PC-9 (cell line): ENCODE data around the gene SLC1A4. TPM values are rescaled to one million over a fixed set of nuclear protein-coding genes. Genes with fewer than 3 reads are reported as not detected.
A peak's percentile ranks its signal among the peaks of the same experiment; 100 is the strongest.
"Not testable (repeated sequence)": the region's sequence is repeated elsewhere in the genome, so short reads cannot be mapped to it uniquely, and the experiment has no call there.

Source experiments
- BruUV-seq: library from RNA; stranded (reverse); fragments of 400-500 nt; replicated peaks from 2 replicates; lab custom pipeline; 2021; lab: Mats Ljungman, UMichigan
- CTCF ChIA-PET: fragments of 300-600 bp; sonication (Branson Sonifier 250); formaldehyde crosslinking; loops from one replicate; lab custom pipeline; 2022; ENCODE audit warnings: antibody characterized with exemption; lab: Charles Lee
- POLR2A ChIA-PET: fragments of 300-600 bp; sonication (Branson Sonifier 250); formaldehyde crosslinking; loops from one replicate; lab custom pipeline; 2022; ENCODE audit warnings: antibody characterized with exemption; ENCODE audit not compliant: unreplicated experiment; lab: Charles Lee
- DNase-seq, 2 experiments: peaks; one replicate each; pipeline versions ENCODE4 v3.0.0 to v3.0.0-alpha.2; 2015 to 2022; ENCODE audit warnings: mixed read lengths in 1 of 2
- H2AFZ ChIP-seq: fragments of 200-600 bp; sonication (generic); 2 replicates; pipeline ENCODE4 v1.8.1; 2017; ENCODE audit warnings: antibody characterized with exemption
- H3F3A ChIP-seq: fragments of 200-600 bp; sonication (generic); 2 replicates; pipeline ENCODE4 v1.8.1; 2017; ENCODE audit warnings: antibody characterized with exemption, mild to moderate bottlenecking, low read depth; ENCODE audit not compliant: insufficient read depth
- H3K27ac ChIP-seq: fragments of 200-600 bp; sonication (generic); 2 replicates; pipeline ENCODE4 v1.6.1; 2016; ENCODE audit warnings: mixed run types
- H3K27me3 ChIP-seq: fragments of 200-600 bp; sonication (generic); 2 replicates; pipeline ENCODE4 v1.6.1; 2016; ENCODE audit warnings: low read depth, mixed run types; ENCODE audit not compliant: insufficient read depth
- H3K36me3 ChIP-seq: fragments of 200-600 bp; sonication (generic); 2 replicates; pipeline ENCODE4 v1.6.1; 2016; ENCODE audit warnings: low read depth, mixed run types
- H3K4me1 ChIP-seq: fragments of 200-600 bp; sonication (generic); replicated peaks from 2 replicates; pipeline ENCODE4 v1.6.1; 2016; ENCODE audit warnings: mixed run types; ENCODE audit not compliant: insufficient read depth
- H3K4me2 ChIP-seq: fragments of 200-600 bp; sonication (generic); 2 replicates; pipeline ENCODE4 v1.6.1; 2017; ENCODE audit warnings: mixed run types
- H3K4me3 ChIP-seq: fragments of 200-600 bp; sonication (generic); 2 replicates; pipeline ENCODE4 v1.6.1; 2016; ENCODE audit warnings: mixed run types
- H3K79me2 ChIP-seq: fragments of 200-600 bp; sonication (generic); 2 replicates; pipeline ENCODE4 v1.6.1; 2017; ENCODE audit warnings: low read depth, mixed run types
- H3K9me2 ChIP-seq: fragments of 200-600 bp; sonication (generic); 2 replicates; pipeline ENCODE4 v1.8.1; 2017; ENCODE audit warnings: mild to moderate bottlenecking; ENCODE audit not compliant: insufficient read depth
- H3K9me3 ChIP-seq: fragments of 200-600 bp; sonication (generic); 2 replicates; pipeline ENCODE4 v1.8.1; 2016; ENCODE audit warnings: low read depth; ENCODE audit not compliant: insufficient read depth
- H4K20me1 ChIP-seq: fragments of 200-600 bp; sonication (generic); 2 replicates; pipeline ENCODE4 v1.8.1; 2017; ENCODE audit not compliant: insufficient read depth
- CTCF ChIP-seq: fragments of 200-600 bp; sonication (generic); conservative IDR thresholded peaks from 2 replicates; pipeline ENCODE4 v1.6.1; 2017; ENCODE audit warnings: mixed run types, antibody characterized with exemption, mild to moderate bottlenecking, moderate library complexity
- EZH2 ChIP-seq: fragments of 200-600 bp; sonication (generic); IDR thresholded peaks from 2 replicates; pipeline ENCODE4 v1.8.0; 2017; ENCODE audit warnings: antibody characterized with exemption, low read depth
- intact Hi-C: fragments of 100-400 bp; cut with micrococcal nuclease; formaldehyde crosslinking; loops from one replicate; pipeline ENCODE4 v1.10.0; 2022; ENCODE audit not compliant: unreplicated experiment
- total RNA-seq: library from RNA; stranded (reverse); gene quantifications from 2 replicates; pipeline ENCODE4 v1.2.3, GENCODE V29; 2021

The SLC1A4 gene
- total RNA-seq, 1 experiment from 2014 or later: 8.7 TPM

- Histone ChIP-seq H3F3A (0 out of 2 replicates have a peak, but pooled peaks cover 9% of the 10 kb centered on the region), H3K27me3 (no peaks in the 10 kb centered on the region), H3K9me2 (no peaks in the 10 kb centered on the region; the same call in 1 of the 2 replicates), H3K27ac (no peak overlapping the region), H3K36me3 (no peaks in the 10 kb centered on the region), H3K79me2 (no peaks in the 10 kb centered on the region), H4K20me1 (no peaks in the 10 kb centered on the region), H3K4me1 (no peaks in the 10 kb centered on the region), H2AFZ (no peak overlapping the region), H3K4me2 (no peak overlapping the region), H3K4me3 (no peak overlapping the region), H3K9me3 (no peaks in the 10 kb centered on the region)
- TF ChIP-seq EZH2: no peak
- TF ChIP-seq CTCF: no peak
- ChIA-PET CTCF (interaction anchor here (0.6 kb wide), 1 partner anchor 521 kb away, joined by 4 read pairs; no protein-coding TSS in a partner anchor), POLR2A (no interaction called here)
- intact Hi-C loops: no loop called here
- peak in 1 of 2 experiments; percentile 47 for DNase-seq
- no TSS peak for BruUV-seq
Observed at GRCh38 chr2:65031341-65032018, 42.3 kb downstream of the SLC1A4 start.

GRCh38 chr2:65032019-65032975 lies 43.1 kb downstream of the SLC1A4 start:
- Histone ChIP-seq H3K27ac (no peak overlapping the region), H3K4me1 (no peaks in the 10 kb centered on the region)
- TF ChIP-seq EZH2: no peak
- TF ChIP-seq CTCF: no peak

GRCh38 chr2:65033178-65033577 lies 44.0 kb downstream of the SLC1A4 start:
- Histone ChIP-seq H3K4me1 (no peaks in the 10 kb centered on the region), H3K27ac (no peak overlapping the region), H2AFZ (no peak overlapping the region), H3K9me3 (no peaks in the 10 kb centered on the region), H4K20me1 (no peaks in the 10 kb centered on the region), H3K4me3 (no peak overlapping the region), H3K79me2 (no peaks in the 10 kb centered on the region), H3K27me3 (no peaks in the 10 kb centered on the region), H3F3A (0 out of 2 replicates have a peak, but pooled peaks cover 5% of the 10 kb centered on the region), H3K4me2 (no peak overlapping the region), H3K36me3 (no peaks in the 10 kb centered on the region), H3K9me2 (no peaks in the 10 kb centered on the region)
- TF ChIP-seq EZH2 (no peak), CTCF (no peak; the same call in 1 of the 2 replicates)
- DNase-seq: no peak
- intact Hi-C loops: no loop called here
- POLR2A ChIA-PET: no interaction called here
- no TSS peak for BruUV-seq
- CTCF ChIA-PET: interaction anchor here (0.6 to 0.7 kb wide), 4 partner anchors 80 to 211 kb away, joined by 3 to 21 read pairs (median 6); no protein-coding TSS in a partner anchor

More at GRCh38 chr2:65032019-65032975, 43.1 kb downstream of the SLC1A4 start:
- no peaks in the 10 kb centered on the region for H3K27me3 ChIP-seq
- no peak for DNase-seq
- H2AFZ ChIP-seq: no peak overlapping the region
- BruUV-seq: no TSS peak
- no peaks in the 10 kb centered on the region for H3K9me3 ChIP-seq
- 0 out of 2 replicates have a peak, but pooled peaks cover 9% of the 10 kb centered on the region for H3F3A ChIP-seq
- no peaks in the 10 kb centered on the region; the same call in 1 of the 2 replicates for H3K9me2 ChIP-seq
- ChIA-PET POLR2A (no interaction called here), CTCF (interaction anchor here (0.7 kb wide), 1 partner anchor 83 kb away, joined by 7 read pairs; no protein-coding TSS in a partner anchor)
- no peaks in the 10 kb centered on the region for H4K20me1 ChIP-seq
- H3K79me2 ChIP-seq: no peaks in the 10 kb centered on the region
- no peaks in the 10 kb centered on the region for H3K36me3 ChIP-seq
- H3K4me3 ChIP-seq: no peak overlapping the region
- no peak overlapping the region for H3K4me2 ChIP-seq
- intact Hi-C loops: no loop called here

GRCh38 chr2:65033667-65034066 lies 44.5 kb downstream of the SLC1A4 start:
- H3K9me3 ChIP-seq, H3K79me2 ChIP-seq, H3K27ac ChIP-seq, H3K4me3 ChIP-seq, H2AFZ ChIP-seq, H3K9me2 ChIP-seq, H3K36me3 ChIP-seq, H4K20me1 ChIP-seq, H3K4me1 ChIP-seq, BruUV-seq, POLR2A ChIA-PET, H3K27me3 ChIP-seq, H3K4me2 ChIP-seq, H3F3A ChIP-seq, intact Hi-C loops, DNase-seq: not testable (repeated sequence)
- CTCF ChIA-PET: interaction anchor here (0.6 to 0.7 kb wide), 3 partner anchors 80 to 211 kb away, joined by 3 to 21 read pairs (median 5); no protein-coding TSS in a partner anchor
